ES-I3 (cell line): Measurements from ENCODE around the gene ASTE1.
"Not testable (repeated sequence)": the region's sequence is repeated elsewhere in the genome, so short reads cannot be mapped to it uniquely, and the experiment has no call there.

ENCODE experiments used
- H3K36me3 ChIP-seq: 2 replicates; pipeline ENCODE4 v1.6.1; 2013; ENCODE audit warnings: mild to moderate bottlenecking, low read length, control low read depth, moderate library complexity; ENCODE audit not compliant: insufficient read depth
- H3K4me1 ChIP-seq: 2 replicates; pipeline ENCODE4 v1.6.1; 2013; ENCODE audit warnings: mild to moderate bottlenecking, control low read depth, low read length; ENCODE audit not compliant: insufficient read depth
- H3K9ac ChIP-seq: 2 replicates; pipeline ENCODE4 v1.6.1; 2013; ENCODE audit warnings: low read depth, mild to moderate bottlenecking, low read length, moderate library complexity
- H3K9me3 ChIP-seq: 2 replicates; pipeline ENCODE4 v1.6.1; 2013; ENCODE audit warnings: mild to moderate bottlenecking, low read length, moderate library complexity; ENCODE audit not compliant: control insufficient read depth, insufficient read depth

Gene ASTE1

GRCh38 chr3:130990282-130990681 is 36.3 kb downstream of the ASTE1 start:
- Histone ChIP-seq H3K36me3 (no peaks in the 10 kb centered on the region), H3K9me3 (no peaks in the 10 kb centered on the region), H3K9ac (no peak overlapping the region), H3K4me1 (no peaks in the 10 kb centered on the region)

DNA sequence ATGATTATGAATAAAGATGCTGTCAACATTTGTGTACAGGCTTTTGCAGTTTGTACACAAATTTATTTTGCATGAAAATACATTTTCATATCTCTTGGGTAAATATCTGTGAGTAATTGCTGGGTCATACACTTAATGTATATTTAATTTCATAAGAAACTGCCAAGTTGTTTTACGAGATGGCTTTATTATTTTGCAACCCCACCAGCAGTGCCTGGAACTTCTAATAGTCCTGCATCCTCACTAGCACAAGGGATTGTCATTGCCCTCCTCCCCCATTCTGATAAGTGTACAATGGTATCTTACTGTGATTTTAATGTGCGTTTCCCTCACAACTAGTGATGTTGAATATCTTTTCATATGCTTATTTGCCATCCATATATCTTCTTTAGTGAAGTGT is 45.2 kb downstream of the ASTE1 start:
- no peaks in the 10 kb centered on the region for H3K36me3 ChIP-seq
- H3K9ac ChIP-seq, result no peak overlapping the region
- no peaks in the 10 kb centered on the region for H3K4me1 ChIP-seq
- H3K9me3 ChIP-seq, result no peaks in the 10 kb centered on the region

DNA sequence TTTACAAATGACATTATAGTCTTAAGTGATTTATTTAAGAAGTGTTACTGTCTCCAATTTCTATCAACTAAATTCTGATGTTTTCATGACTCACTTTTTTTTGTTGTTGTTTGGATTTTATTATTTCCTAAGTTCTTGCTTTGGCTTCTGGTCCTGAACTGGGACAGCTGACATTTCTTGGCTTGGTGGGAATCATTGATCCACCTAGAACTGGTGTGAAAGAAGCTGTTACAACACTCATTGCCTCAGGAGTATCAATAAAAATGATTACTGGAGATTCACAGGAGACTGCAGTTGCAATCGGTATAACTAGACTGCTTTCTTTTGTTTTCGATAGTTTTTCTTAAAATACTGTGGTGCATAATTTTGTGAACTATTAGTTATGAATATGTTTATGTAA is 47.5 kb downstream of the ASTE1 start:
- Histone ChIP-seq H3K36me3 (0 out of 2 replicates have a peak, but pooled peaks cover 3% of the 10 kb centered on the region), H3K9me3 (no peaks in the 10 kb centered on the region), H3K9ac (no peak overlapping the region), H3K4me1 (no peaks in the 10 kb centered on the region; the same call in 1 of the 2 replicates)

DNA sequence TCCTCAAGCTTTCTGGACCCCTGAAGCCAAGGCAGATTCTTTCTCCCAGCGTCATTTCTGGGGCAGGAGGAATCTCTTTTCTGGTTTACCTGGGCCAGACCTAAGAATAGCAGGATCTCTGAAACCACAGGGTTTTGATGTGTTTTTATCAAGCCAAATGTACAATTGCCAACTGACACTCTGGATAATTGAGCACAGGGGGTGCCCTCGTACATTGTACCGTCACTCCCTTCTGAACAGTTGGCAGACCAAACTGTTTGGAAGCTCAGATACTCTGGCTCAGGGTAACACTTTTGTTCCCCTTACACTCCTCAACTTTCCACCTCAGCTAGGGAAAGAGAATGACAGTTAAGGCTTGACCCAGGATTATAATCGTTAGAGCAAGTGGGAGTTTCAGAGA is 49.9 kb downstream of the ASTE1 start:
- H3K4me1 ChIP-seq, result no peaks in the 10 kb centered on the region; the same call in 1 of the 2 replicates
- H3K9me3 ChIP-seq, result no peaks in the 10 kb centered on the region
- 0 out of 2 replicates have a peak, but pooled peaks cover 3% of the 10 kb centered on the region for H3K36me3 ChIP-seq
- no peak overlapping the region for H3K9ac ChIP-seq

DNA sequence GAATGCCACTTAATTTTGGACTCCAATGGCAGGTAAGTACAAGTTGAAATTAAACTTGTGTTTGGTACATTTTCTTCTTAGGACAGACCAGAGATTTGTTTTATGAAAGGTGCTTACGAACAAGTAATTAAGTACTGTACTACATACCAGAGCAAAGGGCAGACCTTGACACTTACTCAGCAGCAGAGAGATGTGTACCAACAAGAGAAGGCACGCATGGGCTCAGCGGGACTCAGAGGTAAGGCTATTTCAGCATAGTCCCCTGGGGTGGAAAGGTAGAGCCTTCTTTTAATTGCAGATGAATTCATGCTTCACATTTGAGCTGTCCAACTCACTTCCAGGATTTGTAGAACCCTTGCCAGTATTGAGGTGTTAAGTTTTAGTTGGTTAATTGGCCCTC is 51.4 kb downstream of the ASTE1 start:
- Histone ChIP-seq H3K9me3 (no peaks in the 10 kb centered on the region), H3K9ac (no peak overlapping the region), H3K4me1 (no peaks in the 10 kb centered on the region; the same call in 1 of the 2 replicates), H3K36me3 (0 out of 2 replicates have a peak, but pooled peaks cover 3% of the 10 kb centered on the region)

DNA sequence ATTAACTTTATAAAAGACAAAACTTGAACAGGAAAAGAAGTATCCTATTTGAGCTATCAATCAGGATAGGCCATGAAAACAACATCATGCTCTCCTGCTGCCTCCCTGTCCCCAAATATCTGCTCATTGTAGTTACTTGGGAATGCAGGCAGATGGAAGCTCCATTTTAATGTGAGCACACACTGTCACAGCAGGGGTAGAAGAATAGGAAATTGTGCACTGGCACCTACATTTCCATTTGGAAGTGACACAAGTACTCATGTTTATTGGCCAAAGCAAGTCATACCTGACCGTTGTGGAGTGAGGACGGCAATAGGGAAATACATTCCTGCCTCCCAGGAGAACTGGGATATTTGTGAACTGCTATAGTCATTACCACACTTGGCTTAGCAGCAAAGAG is 52.4 kb downstream of the ASTE1 start:
- no peaks in the 10 kb centered on the region; the same call in 1 of the 2 replicates for H3K4me1 ChIP-seq
- H3K9ac ChIP-seq, result no peak overlapping the region
- H3K36me3 ChIP-seq, result peaks cover 3% of the 10 kb centered on the region; the same call in 1 of the 2 replicates
- H3K9me3 ChIP-seq, result no peaks in the 10 kb centered on the region

- Histone ChIP-seq H3K4me1 (no peaks in the 10 kb centered on the region; the same call in 1 of the 2 replicates), H3K9ac (no peak overlapping the region), H3K36me3 (peaks cover 3% of the 10 kb centered on the region; the same call in 1 of the 2 replicates), H3K9me3 (no peaks in the 10 kb centered on the region)
These were observed 53.2 kb downstream of the ASTE1 start for GRCh38 chr3:130973406-130973805.

DNA sequence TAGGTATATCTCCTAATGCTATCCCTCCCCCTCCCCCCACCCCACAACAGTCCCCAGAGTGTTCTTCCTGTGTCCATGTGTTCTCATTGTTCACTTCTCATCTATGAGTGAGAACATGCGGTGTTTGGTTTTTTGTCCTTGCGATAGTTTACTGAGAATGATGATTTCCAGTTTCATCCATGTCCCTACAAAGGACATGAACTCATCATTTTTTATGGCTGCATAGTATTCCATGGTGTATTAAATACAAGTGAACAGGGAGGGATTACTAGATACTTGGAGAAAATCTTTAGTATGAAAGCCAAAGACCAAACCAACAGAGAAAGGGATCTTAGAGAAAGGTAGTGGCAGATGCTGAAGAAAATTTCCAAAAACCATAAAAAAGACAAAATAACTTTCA is 54.0 kb downstream of the ASTE1 start:
- not testable (repeated sequence) for H3K4me1 ChIP-seq, H3K9ac ChIP-seq, H3K36me3 ChIP-seq, H3K9me3 ChIP-seq

DNA sequence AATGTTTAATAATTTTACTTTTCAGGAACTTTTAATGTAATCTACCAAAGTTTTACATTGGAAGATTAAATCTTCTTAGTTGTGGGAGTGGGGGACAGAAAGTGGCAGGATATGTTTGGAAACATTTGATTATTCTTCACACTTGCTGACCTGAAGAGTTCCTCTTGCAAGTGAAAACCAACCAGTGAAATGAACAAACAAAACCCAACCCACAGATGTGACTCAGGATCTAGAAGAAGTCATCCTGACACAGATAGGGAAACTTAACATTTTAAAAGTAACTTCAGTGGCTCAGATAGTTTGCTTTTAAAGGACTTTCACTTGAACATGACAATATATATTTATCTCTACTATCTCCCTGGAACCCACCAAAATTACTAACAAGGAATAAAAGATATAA is 55.4 kb downstream of the ASTE1 start:
- Histone ChIP-seq H3K9me3 (no peaks in the 10 kb centered on the region), H3K4me1 (no peaks in the 10 kb centered on the region; the same call in 1 of the 2 replicates), H3K36me3 (peaks cover 3% of the 10 kb centered on the region; the same call in 1 of the 2 replicates), H3K9ac (no peak overlapping the region)

DNA sequence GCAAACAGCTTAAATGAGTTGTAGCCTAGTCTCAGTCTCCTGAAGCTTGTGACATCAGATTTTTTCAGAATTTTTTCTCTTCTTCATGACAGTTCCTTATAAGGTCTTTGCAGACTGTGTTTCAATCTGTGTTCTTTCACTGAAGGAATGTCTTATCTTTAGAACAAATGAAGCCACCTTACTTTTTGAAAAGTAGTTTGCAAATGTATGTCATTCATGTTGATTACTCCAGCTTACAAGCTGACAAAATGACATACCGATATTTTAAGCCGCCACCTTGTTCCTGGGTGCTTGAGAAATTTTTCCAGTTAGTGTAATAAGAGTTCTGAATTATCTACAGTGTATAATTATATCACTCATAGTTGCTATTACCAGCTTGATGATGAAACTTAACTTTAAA is 57.0 kb downstream of the ASTE1 start:
- H3K9me3 ChIP-seq, result no peaks in the 10 kb centered on the region
- no peaks in the 10 kb centered on the region; the same call in 1 of the 2 replicates for H3K36me3 ChIP-seq
- H3K9ac ChIP-seq, result no peak overlapping the region
- peaks cover 7% of the 10 kb centered on the region; the same call in 1 of the 2 replicates for H3K4me1 ChIP-seq

DNA sequence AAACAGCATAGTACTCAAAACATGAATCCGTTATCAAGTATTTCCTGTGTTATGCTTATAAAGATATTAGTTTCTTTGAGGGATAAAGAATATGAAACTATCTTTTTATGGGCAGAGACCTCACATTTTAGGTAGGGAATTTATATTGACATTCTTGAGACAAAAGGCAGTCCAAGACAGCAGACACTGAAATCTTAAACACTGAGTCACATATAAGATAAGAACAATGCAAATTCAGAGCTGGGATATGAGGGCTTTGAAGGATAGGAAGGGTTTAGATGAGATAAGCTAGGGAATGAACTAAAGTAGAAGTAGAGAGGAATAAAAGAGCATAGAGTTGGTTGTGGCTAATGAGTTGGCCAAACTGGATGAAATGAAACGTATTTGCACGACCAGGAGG is 58.4 kb downstream of the ASTE1 start:
- H3K9ac ChIP-seq, result no peak overlapping the region
- H3K4me1 ChIP-seq, result peaks cover 12% of the 10 kb centered on the region
- H3K36me3 ChIP-seq, result no peaks in the 10 kb centered on the region; the same call in 1 of the 2 replicates
- H3K9me3 ChIP-seq, result no peaks in the 10 kb centered on the region

GRCh38 chr3:130967281-130967680 is 59.3 kb downstream of the ASTE1 start:
- no peaks in the 10 kb centered on the region for H3K9me3 ChIP-seq
- H3K9ac ChIP-seq, result no peak overlapping the region
- H3K4me1 ChIP-seq, result peaks cover 16% of the 10 kb centered on the region
- H3K36me3 ChIP-seq, result no peaks in the 10 kb centered on the region; the same call in 1 of the 2 replicates

- Histone ChIP-seq H3K36me3 (no peaks in the 10 kb centered on the region; the same call in 1 of the 2 replicates), H3K4me1 (peaks cover 16% of the 10 kb centered on the region), H3K9ac (no peak overlapping the region), H3K9me3 (no peaks in the 10 kb centered on the region)
These were observed 62.7 kb downstream of the ASTE1 start for GRCh38 chr3:130963878-130964277.
